Measurements from ENCODE around the gene TCHHL1. TPM values are rescaled to one million over a fixed set of nuclear protein-coding genes. Genes with fewer than 3 reads are reported as not detected.
A peak's percentile ranks its signal among the peaks of the same experiment; 100 is the strongest.

The TCHHL1 gene
- total and polyA plus RNA-seq, 2 of the 13 experiments (the other 11 are each of a cell fraction or from before 2014, with no cell fraction given), result not detected

GRCh38 chr1:152052606-152053005 lies 36.3 kb downstream of the TCHHL1 start (continued):
- TF ChIP-seq ZNF512 (CRISPR knock-in tag; IDR thresholded peaks at IDR 0.05), result no peak
- no peak for TF ChIP-seq TAF1 (CRISPR knock-in tag; IDR thresholded peaks at IDR 0.05)
- TF ChIP-seq ZNF550 (CRISPR knock-in tag; IDR thresholded peaks at IDR 0.05; ENCODE audit: borderline replicate concordance), result no peak
- TF ChIP-seq ZNF766 (CRISPR knock-in tag; IDR thresholded peaks at IDR 0.05; ENCODE audit: borderline replicate concordance), result peak; percentile 88; the same call in 1 of the 2 replicates
- TF ChIP-seq ZNF468 (CRISPR knock-in tag; IDR thresholded peaks at IDR 0.05), result no peak
- TF ChIP-seq HMGA1 (CRISPR knock-in tag; conservative IDR thresholded peaks at IDR 0.05), result no peak
- 0 out of 2 replicates have a peak, but pooled peaks have one; percentile 50 for TF ChIP-seq ZNF691 (CRISPR knock-in tag; IDR thresholded peaks at IDR 0.05; ENCODE audit: borderline replicate concordance, low read depth)
- TF ChIP-seq CTCF (CRISPR knock-in tag; IDR thresholded peaks at IDR 0.05), result peak; percentile 89
- TF ChIP-seq HES4 (CRISPR knock-in tag; IDR thresholded peaks at IDR 0.05; ENCODE audit: borderline replicate concordance), result no peak
- TF ChIP-seq DZIP1 (CRISPR knock-in tag; IDR thresholded peaks at IDR 0.05), result no peak
- TF ChIP-seq ARID4A (CRISPR knock-in tag; IDR thresholded peaks at IDR 0.05; ENCODE audit: borderline replicate concordance), result no peak
- peak; percentile 85 for TF ChIP-seq XRCC5 (optimal IDR thresholded peaks at IDR 0.05; ENCODE audit: low read length)
- no peak for TF ChIP-seq TBL1XR1 (IDR thresholded peaks at IDR 0.05; ENCODE audit: borderline replicate concordance, low read length, partially characterized antibody)
- no peak for TF ChIP-seq GMEB2 (CRISPR knock-in tag; IDR thresholded peaks at IDR 0.05; ENCODE audit: low read depth)
- no peak for TF ChIP-seq TBP (CRISPR knock-in tag; IDR thresholded peaks at IDR 0.05)
- TF ChIP-seq SMC3 (IDR thresholded peaks at IDR 0.05; ENCODE audit: low read length), result peak; percentile 81
- no peak for TF ChIP-seq ZFP1 (CRISPR knock-in tag; IDR thresholded peaks at IDR 0.05)

Measured in HepG2 (cell line).